TTC549 (cell line): ENCODE measurements around the gene LRP8.

Source experiments
- FAIRE-seq: peaks from 2 replicates; lab custom pipeline; 2012; peaks lifted over from hg19 to GRCh38; lab: Jason Lieb, UNC

LRP8 gene

DNA sequence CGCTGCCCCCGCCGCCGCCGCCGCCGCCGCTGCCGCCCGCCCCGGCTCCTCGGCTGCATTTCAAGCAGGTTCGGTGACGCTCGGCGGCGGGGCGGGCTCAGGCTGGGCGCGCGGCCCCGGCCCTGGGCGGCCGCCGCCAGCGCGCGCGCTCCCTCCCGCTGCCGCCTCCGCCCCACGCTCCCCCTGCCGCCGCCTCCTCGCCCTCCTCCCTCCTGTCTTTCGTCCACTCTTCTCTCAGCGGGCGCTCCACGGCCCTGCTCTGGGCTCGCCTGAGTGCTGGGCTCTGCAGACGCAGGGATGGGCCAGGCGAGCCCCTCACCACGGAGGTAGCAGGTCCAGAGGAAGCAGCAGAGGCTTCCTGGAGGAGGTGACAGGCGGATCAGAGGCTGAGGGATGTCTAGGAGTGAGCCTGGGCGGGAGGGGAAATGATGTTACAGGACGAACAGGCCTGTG is at the start of gene LRP8:
TSS of gene LRP8 (minus strand) at position 62 of the 453 bp plus-strand sequence. CDS start 158 bp downstream, outside the sequence.
- FAIRE-seq, result no peak

DNA sequence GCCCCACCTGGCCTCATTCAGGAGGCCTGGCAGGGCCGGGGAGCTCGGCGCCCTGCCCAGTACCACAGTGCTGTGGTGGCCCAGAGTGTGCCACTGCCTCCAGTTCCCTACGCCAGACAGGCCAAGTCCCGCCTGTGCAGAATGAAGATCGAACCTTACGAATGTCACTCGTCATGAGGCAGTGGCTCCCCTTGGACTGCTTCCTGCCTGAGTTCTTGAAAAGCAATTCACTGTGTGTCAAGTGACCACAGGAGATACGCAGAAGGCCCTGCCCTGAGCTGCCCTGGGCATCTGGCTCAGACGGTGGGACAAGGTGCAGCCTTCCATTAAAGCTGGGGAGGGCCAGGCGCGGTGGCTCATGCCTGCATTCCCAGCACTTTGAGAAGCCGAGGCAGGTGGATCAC is 49.6 kb upstream of the LRP8 start:
- FAIRE-seq, result no peak

DNA sequence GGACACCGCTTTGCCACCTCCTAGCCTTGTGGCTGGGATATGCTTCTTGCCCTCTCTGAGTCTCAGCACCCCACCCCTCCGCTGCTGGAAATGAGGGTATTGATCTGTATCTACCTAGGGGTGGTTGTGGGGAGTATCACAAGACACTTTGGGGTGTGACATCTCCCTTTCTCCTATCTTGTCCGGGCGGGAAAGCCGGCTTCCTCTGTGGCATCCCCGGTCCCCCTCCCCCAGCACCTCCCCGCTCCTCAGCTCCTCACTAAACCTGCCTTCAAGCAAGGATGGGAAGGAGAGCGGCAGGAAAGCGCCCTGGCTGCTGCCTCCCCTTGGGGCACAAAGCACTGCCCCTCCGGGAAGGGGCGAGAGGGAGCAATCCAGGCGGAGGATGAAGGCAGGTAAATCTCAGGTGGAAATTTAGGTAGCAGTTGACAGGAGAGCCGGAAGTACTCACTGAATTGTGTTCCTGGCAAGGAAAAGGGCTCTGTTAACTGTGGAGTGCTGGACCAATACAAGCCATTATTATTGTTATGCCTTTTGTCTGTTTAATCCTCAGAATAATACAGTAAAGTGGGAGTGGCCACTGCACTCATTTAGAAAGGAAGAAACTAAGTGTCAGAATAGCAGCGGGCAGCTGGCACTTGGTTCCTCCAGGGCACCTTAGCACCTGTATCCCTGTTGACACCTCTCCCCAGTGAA is 49.0 kb upstream of the LRP8 start:
- FAIRE-seq, result no peak

DNA sequence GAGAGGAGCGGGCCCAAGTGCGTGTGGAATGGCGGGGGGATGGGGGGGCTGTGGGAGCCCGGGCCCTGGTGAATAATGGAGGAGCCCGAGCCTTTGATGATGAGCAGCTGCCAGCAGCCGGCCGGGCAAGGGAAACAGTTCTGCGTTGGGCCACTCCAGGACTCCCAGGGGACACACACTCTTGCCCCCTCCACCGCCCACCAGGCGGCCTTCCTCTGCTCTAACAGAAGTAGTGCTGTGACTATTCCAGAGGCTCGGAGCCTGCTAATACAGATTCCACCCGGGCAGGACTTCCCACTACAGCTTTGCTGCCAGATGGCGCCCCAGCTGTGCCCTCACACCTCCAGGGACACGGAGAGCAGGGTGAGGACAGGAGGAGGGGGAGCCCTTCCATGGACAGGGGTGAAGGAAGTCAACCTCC is 48.2 kb upstream of the LRP8 start:
- no peak for FAIRE-seq

DNA sequence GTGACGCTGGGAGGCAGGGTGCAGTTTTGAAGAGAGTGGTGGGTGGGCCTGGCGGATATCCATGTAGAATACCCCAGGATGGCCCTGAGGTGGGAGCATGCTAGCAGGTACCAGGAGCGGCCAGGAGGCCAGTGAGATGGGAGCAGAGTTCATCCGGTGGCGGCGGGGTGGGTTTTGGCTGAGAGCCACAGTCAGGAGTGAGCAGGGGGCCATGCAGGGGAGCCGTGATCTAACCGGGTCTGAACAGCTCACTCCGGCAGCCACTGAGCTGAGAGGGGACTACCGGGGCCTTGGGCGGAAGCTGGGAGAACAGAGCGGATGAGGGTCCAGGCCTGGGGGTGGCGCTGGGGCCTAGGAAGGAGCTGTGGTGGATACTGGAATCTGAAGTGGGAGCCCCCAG is 47.6 kb upstream of the LRP8 start:
- FAIRE-seq, result no peak

- FAIRE-seq, result no peak
Measured at GRCh38 chr1:53373246-53373645, 45.4 kb upstream of the LRP8 start.

GRCh38 chr1:53372501-53372951 is 44.7 kb upstream of the LRP8 start:
- no peak for FAIRE-seq

- no peak for FAIRE-seq
Measured at GRCh38 chr1:53371851-53372250, 44.0 kb upstream of the LRP8 start.

- FAIRE-seq, result no peak
Measured at GRCh38 chr1:53371121-53371666, 43.3 kb upstream of the LRP8 start.

DNA sequence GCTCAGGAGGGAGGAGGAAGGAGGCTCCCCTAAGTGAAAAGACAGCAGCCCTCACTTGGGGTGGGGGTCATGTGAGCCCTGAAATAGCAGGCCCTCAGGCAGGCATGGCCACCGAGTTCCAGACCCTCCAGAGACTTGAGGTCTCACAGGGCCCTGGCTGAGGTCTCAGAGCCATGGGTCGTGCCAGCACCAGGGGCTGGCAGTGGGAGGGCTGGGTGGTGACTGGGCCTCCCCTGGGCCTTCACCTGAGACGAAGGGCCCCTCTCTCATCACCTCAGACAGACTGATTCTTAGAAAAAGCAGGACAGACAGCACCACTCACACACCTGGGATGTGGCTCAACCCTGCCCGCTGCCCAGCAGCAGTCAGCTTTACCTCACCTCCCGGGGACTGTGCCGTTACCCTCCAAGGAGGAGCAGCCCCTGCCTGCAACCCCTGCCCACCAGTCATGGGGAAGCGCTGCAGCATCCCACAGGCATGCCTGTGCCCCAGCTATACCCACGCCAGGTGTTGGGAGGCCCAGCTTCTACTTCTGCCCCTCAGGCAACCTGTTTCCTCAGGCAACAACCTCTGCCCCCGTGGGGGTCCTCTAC is 42.6 kb upstream of the LRP8 start:
- FAIRE-seq, result no peak

DNA sequence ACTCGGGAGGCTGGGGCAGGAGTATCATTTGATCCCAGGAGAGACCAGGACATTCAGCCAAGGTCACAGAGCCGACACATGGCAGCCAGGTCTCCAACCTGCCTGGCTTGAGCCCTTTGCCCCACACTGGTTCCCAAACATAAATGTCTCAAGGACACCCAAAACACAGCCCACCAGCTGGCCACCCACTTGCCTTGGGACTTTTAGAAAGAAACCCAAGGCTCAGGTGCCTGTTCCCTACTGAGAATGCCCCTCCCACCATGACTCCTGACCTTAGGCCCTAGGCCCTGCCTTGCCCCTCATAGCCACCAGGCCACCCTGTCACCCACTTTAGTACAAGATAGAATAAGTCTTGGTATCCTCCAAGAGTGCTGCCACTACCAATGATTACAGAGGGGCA is 41.9 kb upstream of the LRP8 start:
- no peak for FAIRE-seq

DNA sequence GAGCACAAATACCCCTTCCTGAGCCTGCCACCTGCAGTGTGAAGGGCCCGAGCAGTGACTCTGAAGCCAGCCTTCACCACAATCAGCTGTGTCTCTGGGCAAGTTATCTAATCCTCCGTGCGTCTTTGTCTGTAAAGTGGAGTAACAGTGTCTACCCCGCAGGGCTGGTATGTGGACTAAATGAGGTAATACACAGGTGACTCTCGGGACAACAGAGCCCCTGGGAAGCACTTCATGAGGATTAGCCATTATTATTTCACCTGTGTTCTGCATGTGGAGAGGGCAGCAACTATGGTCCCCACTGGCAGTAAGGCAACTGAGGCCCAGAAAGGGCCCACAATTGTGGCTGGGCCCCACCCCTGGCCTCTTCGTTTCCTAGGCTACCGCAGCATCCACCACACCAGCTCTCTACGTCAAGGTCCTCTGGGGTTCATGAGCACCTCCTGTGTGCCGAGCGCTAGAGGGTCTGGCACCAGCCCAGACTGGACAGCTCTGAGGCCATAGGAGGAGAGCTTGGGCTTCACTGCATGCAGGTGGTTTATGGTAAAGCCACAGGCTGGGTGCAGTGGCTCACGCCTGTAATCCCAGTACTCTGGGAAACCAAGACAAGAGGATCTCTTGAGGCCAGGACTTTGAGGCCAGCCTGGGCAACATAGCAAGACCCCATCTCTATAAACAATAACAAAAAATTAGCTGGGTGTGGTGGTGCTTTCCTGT is 41.3 kb upstream of the LRP8 start:
- no peak for FAIRE-seq

DNA sequence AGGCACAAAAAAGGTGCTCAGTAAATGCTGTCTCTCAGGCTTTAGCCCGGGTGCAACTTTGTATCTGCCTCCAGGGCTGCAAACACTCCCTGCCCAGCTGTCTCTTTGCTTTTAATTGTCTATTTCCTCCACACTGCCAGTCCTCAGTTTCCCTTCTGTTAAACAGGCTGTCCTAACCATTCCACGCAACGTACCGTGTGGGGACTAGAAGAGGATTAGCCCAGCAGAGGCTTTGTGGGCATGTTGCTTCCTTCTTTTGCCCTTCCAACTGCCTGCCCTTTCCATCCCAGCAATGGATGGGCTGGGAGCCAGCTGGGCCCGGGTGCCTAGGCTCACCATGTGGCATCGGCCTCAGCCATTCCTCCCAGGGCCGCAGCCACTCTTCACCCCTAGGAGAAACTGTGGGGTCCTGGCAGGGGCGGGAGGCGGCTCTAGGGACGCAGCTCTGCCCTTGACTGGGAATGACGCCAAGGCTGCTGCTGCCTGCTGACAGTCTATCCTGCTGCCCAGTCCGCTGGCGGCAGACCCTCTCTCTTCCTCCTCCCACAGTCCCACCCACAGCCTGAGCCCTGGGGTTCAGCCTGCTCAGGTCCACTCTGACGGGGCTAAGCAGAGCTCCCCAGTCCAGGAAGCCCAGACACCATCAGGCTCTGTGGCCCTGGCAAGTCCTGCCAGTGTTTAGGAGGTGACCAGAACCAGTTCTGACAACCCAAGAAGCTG is 40.6 kb upstream of the LRP8 start:
- no peak for FAIRE-seq

DNA sequence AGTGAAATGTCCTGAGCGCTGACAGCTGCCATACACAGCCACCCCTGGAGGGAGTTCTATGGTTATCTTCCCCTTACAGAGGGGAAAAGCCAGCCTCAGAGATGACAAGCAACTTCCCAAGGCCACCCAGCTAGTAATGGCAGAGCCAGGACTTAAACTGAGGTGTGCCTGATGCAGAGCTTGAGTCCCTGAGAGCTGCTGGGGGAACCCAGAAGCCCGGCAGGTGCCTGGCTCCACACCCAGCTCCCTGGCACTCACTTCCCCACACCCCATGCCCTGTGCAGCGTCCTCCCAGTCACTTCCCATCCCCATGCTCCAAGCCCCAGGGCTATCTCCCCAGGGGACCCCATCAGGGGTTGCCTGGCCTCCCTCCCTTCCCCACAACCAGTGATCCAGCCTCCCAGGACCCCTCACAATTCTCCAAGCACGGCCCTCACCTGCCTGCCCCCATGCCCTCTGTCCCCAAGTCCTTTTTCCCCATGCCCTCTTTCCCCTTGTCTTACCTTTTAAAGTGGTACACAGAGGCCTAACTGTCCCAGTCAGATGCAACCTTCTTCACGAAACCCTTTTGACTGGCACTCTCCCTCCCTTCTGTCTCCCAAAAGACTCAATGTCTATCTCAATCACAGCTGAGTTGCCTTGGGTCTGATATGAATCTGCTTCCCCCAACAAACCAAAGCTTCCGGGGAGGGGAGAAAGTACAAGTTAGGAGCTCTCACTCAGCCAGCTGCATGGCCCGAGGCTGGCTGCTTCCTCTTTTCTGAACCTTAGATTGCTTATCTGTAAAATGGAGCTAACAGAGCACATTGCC is 39.8 kb upstream of the LRP8 start:
- FAIRE-seq, result no peak

- no peak for FAIRE-seq
Measured at GRCh38 chr1:53366901-53367502, 39.1 kb upstream of the LRP8 start.

DNA sequence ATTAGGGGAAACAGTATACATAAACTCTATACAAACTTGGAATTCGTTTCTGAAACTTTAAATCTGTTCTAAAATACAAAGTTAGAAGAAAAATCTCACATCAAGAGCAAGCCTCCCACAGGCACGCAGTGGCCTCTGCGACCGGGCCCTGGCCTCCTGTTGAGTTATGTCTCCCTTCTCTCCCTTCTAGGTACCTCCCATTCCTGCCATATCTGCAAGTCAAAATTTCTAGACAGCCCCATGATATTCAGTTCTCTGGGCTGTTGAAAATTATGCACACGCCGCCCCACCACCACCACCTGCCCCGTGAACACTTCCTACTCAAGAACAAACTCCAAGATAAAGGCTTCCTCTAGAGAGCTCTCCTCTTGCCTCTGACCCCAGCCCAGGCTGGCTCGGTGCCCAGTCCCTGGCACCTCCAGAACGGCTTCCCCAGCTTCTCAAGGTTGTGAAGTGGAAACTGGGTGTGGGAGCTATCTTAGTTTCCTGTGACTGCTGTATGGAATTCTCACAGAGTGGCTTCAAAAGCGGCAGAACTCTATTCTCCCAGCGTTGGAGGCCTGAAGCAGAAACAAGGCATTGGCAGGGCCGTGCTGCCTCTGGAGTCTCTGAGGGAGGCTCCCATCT is 37.7 kb upstream of the LRP8 start:
- no peak for FAIRE-seq

DNA sequence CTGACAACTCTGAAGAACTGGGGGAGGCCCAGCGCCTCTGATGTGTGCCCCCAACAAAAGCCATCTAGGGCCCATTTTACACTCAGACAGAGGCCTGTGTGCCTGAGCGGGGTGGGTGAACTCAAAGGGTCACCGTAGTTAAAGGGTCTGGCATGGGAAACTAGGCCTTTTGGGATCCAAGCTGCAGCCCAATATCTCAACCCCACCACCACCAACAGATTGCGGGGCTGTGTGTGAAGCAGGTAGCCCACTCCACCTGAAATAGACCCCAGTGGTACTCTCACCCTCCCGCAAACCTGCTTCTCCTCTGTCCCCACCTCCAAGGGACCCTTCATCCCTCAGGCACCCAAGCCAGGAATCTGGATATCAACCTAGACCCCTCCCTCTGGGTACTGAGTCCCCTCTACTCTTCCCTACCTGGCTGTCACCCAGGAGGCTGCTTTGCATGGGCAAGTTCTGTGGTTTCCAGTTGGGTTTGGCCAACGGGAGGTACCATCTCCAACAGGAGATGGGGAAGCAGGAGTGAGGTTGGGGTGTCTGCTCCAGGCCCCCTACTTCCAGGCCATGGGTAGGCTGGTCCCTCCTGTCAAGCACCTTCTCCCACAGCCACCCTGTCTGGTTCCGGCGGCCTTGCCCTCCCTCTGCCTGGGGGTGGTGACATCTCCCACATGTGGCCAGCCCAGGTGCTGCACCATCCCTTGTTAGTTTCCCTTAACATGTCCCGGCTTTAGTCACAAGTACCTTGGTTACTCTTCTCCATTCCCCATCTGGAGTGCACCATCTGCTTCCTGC is 35.2 kb upstream of the LRP8 start:
- no peak for FAIRE-seq

DNA sequence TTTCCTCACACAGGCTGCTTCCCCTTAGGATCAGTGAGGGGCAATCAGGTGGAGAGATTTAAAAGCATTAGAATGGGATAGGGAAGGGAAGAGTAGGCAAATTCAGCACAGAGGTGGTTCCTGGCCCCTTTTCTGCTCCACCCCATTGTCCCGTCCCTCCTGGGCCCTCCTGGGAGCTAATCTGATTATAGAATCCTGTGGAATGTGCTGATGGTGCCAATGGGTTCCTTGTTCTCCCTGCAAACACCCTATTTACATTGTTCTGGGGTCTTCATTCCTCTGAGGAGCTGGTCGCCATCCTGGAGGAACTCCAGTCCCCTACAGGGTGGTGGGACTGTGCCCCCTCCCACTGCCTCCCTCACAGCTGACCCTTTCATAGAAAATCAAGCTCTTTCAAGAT is 34.4 kb upstream of the LRP8 start:
- FAIRE-seq, result no peak

GRCh38 chr1:53361541-53361961 is 33.7 kb upstream of the LRP8 start:
- FAIRE-seq, result no peak

DNA sequence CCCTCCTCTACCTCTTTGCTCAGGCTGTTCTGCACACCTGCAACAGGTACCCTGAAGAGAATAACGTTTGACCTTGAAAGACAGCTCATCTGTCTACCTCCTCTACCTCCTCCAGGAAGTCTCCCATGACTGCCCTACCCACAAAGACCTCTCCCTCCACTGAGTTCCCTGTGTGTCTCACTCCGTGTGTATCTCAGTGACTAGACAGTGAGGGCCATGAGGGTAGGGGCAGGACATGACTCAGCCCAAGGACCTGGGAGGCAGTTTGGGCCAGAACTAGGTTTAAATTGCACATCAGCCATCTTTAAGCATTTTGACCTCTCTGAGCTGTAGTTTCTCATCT is 32.0 kb upstream of the LRP8 start:
- no peak for FAIRE-seq
